NOMO-1 treated with DMSO at 0.1 percent for 48 hours (cell line): ENCODE data around the gene TUBA4A.
A peak's percentile ranks its signal among the peaks of the same experiment; 100 is the strongest.
"Not testable (repeated sequence)": the region's sequence is repeated elsewhere in the genome, so short reads cannot be mapped to it uniquely, and the experiment has no call there.

ENCODE experiments used
- DNase-seq: peaks from one replicate; lab custom pipeline; 2025; ENCODE audit not compliant: unreplicated experiment; lab: John Stamatoyannopoulos, UW

TUBA4A gene

GRCh38 chr2:219214141-219214540 is 39.6 kb downstream of the TUBA4A start:
- DNase-seq, result no peak

GRCh38 chr2:219213486-219214071 is 40.1 kb downstream of the TUBA4A start:
- DNase-seq, result no peak

GRCh38 chr2:219213026-219213415 is 40.7 kb downstream of the TUBA4A start:
- DNase-seq, result no peak

- DNase-seq, result no peak
Observed at GRCh38 chr2:219210886-219211362, 42.8 kb downstream of the TUBA4A start.

GRCh38 chr2:219210196-219210885 is 43.4 kb downstream of the TUBA4A start:
- no peak for DNase-seq

- no peak for DNase-seq
Observed at GRCh38 chr2:219209236-219210195, 44.2 kb downstream of the TUBA4A start.

GRCh38 chr2:219207884-219208740 is 45.6 kb downstream of the TUBA4A start:
- no peak for DNase-seq

- DNase-seq, result no peak
Observed at GRCh38 chr2:219207134-219207883, 46.4 kb downstream of the TUBA4A start.

GRCh38 chr2:219206328-219207133 is 47.2 kb downstream of the TUBA4A start, which contains the start of gene ZFAND2B:
Gene ZFAND2B (plus strand): TSS chr2:219206782. CDS start chr2:219206988, 206 bp downstream.
- DNase-seq, result peak; percentile 94

- no peak for DNase-seq
Observed at GRCh38 chr2:219205981-219206327, 47.8 kb downstream of the TUBA4A start.

- DNase-seq, result no peak
Observed at GRCh38 chr2:219205165-219205538, 48.6 kb downstream of the TUBA4A start.

GRCh38 chr2:219204425-219205164 is 49.1 kb downstream of the TUBA4A start:
- DNase-seq, result no peak

GRCh38 chr2:219201331-219201730 is 52.4 kb downstream of the TUBA4A start:
- DNase-seq, result not testable (repeated sequence)

GRCh38 chr2:219200502-219201326 is 53.0 kb downstream of the TUBA4A start:
- DNase-seq, result not testable (repeated sequence)
